NK-92 (cell line): ENCODE measurements around the gene MMP3.

ENCODE experiments used
- DNase-seq: peaks from one replicate; lab custom pipeline; 2025; ENCODE audit not compliant: unreplicated experiment; lab: John Stamatoyannopoulos, UW

The MMP3 gene

DNA sequence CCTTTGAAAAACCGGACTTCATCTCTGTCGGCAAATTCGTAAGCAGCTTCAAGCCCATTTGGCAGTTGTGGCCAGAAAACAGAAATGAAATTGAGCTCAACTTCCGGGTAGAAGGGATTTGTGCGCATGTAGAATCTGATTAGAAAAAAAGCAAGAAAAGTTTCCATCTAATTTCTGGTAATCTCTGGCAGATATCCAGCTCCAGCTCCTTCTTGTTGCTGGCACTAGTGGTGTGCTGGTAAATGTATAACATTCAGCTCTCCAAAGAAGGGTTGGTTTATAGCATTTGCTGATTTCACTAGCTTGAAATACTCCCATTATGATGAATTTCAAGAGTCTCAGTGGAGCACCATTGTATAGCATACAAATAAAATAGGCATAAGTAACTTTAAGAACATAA is 50.8 kb downstream of the MMP3 start:
- no peak for DNase-seq

DNA sequence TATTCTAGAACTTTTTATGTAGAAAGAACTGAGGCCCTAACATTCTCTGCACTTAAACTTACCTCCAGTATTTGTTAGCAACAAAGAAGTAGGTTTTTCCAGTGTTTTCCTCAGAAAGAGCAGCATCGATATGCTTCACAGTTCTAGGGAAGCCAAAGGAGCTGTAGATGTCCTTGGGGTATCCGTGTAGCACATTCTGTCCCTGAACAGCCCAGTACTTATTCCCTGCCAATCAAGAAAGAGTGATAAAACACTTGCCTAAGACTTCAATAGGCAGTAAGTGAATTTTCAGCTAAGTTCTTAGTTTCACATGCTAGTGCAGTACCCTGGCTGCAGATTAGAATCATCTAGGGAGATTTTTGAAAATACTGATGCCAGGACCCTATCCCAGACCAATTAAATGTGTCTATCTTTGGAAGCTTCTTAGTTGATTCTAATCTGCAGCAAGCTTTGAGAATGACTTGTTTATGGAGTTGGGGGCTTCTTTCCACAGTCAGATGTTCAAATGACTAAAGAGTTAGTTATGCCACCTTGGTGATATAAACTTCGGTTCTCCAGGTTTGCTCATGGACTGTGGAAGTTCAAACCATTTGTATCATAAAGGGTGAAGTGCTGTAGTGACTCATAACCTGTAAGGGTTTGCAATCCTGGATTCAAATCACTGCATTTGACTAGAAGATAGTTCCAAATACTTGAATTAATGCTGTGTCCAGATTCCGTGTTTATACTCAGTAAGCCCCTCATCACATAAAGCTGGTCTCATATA is 52.0 kb downstream of the MMP3 start:
- DNase-seq: no peak

DNA sequence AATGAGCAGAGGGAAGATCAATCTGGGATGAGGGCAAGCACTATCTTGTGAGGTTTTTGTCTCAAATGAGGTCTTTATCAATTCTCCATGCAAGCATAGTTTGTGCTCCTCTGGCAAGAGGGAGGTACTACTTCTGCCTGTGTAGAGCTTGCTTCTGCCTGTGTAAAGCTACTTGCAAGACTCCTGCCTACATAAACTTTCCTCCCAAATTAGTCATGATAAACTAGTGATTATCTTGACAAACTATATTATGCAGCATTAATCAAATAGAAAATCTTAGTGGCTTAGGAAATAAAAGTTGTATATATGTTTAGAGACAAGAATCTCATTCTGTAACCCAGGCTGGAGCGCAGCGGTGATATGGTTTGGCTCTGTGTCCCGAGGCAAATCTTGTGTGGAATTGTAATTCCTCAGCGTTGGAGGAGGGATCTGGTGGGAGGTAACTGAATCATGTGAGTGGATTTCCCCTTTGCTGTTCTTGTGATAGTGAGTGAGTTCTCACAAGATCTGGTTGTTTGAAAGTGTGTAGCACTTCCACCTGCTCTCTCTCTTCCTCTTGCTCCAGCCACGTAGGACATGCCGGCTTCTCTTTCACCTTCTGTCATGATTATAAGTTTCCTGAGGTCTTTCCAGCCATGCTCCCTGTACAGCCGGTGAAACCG is 54.9 kb downstream of the MMP3 start:
- DNase-seq: no peak
